HG02981 (cell line): ENCODE data around the gene COL11A1.
"Not testable (repeated sequence)": the region's sequence is repeated elsewhere in the genome, so short reads cannot be mapped to it uniquely, and the experiment has no call there.

Source experiments
- ATAC-seq: cut with Tn5 transposase; IDR thresholded peaks from one replicate; pipeline ENCODE4 v1.9.1; 2021; ENCODE audit warnings: mild to moderate bottlenecking, moderate library complexity; ENCODE audit not compliant: unreplicated experiment

The COL11A1 gene

DNA sequence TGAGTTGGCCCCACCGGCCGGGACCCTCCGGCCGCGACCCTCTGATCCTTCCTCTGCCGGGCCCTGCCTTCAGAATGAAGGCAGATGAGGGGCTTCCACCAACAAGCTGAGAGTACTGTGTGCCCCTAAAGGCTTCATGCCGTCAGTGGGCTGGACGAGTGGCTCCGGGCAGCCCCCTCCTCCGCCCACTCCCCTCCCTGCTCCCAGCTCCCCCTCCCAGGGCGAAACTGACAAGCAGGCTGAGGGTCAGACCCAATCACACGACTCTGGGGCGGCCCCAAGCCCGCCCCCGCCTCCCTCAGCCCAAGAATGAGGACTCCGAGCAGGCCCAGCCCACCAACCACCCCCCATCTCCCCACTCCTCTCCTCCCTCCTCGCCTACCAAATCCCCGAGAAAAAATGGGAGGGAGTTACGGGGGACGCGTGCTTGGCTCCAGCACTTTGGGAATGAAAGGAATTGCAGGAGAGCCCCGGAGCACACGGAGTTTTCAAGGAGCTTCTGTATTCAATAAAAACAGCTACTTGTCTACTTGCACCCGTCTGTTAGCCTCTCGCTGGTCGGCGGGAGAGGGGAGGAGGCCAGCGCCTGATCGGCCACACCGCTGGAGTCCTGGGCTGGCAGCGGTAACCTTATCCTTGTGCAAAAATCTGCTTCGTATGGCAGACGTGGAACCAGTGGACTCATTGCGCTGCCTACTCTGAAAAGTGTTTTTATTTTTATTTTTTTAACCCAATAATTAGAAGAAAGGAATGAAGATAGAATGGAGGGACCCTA, at the start of gene COL11A1:
TSS of gene COL11A1 (minus strand) at position 147 of the 775 bp plus-strand sequence. CDS start 344 bp downstream, outside the sequence.
- no peak for ATAC-seq

DNA sequence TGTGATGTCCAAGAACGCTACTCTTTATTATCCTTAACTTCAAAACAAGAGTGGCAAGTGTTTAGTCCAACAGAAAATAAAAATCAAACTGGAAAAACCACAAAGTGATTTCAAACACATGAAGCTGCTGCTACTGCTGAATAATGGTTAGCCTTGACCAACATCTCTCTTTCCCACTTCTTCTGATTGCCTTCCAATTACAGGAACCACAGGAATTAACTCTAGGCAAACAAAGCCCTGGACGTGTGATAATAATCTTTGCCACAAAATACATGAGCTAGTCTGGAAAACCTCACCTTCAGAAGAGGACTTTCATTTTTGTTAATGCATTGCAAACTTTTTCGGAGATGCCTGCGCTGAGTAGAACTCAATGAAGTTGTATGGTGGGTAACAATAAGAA, 48.6 kb upstream of the COL11A1 start:
- ATAC-seq, result no peak

DNA sequence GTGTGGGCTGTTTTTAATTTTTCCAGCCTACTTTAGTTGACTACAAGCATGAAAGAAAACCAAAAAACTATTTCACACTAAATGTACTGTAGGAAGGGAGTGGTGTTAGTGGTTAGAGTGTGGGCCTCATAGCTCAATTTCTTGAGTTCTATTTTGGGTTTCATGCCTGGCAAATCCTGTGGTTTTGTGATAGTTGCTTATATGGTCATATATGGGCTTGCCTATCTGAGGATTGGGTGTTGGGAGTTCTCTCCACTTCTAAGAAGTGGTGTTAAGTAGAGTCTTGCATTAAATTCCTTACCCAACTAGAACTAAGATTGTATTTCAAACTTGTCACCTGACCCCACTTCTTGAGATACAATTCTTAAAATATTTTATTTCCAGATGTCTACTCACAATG, 37.8 kb upstream of the COL11A1 start:
- no peak for ATAC-seq

DNA sequence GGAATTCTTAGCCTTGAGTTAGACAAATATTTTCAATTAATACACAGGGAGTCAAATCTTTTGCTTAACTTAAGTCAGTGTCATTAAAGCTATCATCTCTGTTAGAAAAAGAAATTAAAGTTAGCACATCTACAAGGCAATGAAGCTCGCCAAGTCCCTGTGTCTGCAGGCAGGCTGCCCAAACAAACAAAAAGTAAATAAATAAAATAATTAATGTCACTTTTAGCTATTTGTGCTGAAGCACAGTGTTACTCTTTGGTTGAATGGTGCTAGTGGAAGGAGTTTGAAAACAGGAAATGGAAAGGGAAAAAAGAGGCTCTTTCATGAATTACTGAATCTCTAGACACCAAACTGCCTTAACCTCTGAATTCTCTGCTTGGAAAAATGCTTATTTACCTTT, 37.1 kb upstream of the COL11A1 start:
- ATAC-seq, result no peak

DNA sequence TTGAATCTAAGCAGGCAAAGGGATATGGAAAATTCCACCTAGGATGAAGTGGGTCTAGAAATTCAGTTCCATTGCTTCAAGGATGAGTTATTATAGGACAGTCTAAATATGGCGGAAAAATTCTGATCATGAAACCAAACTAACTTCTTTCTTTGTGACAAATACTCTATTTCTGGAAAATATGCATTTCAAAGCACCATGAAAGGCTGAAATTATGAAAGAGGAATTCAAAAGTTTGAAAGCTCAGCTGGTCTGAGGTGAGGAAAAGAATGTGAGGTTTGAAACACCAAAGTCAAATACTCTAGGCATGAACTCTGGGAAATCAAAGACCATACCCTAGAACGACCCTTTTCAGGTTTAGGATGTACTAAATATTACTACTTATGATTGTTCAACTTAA, 36.4 kb upstream of the COL11A1 start:
- no peak for ATAC-seq

DNA sequence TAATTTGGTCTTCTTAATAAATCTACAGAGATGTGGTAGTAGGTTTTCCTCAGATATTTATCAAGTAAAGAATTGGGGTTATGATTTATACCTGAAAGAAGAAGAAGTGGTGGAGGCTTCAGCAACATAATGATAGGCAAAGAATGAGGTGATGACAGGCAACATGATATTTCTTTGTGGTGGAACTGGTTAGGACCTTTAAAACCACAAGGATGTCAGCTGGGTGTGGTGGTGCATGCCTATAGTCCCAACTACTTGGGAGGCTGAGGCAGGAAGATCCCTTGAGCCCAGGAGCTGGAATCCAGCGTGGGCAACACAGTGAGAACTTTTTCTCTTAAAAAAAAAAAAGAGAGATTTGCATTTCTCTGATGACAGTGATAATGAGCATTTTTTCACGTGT, 34.1 kb upstream of the COL11A1 start:
- no peak for ATAC-seq

DNA sequence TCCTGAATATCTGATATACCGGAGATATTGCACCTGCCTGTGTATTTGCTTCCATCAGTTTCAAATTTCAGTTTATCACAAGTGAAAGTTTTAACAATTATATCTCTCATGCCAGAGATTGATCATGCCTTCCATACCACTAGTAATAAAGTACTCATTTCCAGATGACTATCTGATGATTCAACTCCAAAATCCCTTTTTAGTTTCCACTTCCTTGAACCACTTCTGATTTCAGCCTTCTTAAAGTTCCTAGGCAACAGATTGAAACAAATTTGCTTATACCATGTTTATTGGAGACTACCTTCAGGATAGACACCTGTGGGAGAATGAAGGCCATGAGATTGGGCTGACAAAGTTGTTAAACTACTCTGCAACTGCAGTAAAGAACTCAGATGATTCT, 21.5 kb upstream of the COL11A1 start:
- ATAC-seq, result no peak

DNA sequence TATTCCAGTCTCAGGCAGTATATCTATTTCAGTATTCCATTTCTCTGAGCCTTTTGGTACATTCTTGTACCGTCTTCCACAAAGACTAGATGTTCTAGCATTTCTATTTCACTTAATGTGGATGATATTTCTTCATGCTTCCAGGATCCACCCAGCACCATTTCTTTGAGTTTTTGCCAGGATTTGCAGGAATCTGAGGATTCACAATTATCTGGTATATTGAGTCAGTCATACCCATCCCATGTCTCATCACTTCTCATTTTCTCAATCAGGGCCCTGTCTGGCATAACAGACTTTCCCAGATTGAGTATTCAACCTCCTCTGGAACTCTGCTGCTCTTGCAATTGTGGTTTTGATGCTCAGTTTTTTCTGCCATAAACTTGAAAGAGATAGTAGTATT, 20.9 kb upstream of the COL11A1 start:
- no peak for ATAC-seq

DNA sequence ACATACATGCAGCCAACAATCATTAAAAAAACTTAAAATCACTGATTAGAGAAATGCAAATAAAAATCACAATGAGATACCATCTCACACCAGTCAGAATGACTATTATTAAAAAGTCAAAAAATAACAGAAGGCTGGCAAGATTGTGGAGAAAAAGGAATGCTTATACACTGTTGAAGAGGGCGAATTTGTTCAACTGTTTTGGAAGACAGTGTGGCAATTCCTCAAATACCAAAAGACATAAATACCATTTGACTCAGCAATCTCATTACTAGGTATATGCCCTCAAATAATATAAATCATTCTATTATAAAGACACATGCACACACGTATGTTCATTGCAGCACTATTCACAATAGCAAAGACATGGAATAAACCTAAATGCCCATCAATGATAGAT, 19.9 kb upstream of the COL11A1 start:
- ATAC-seq, result not testable (repeated sequence)

DNA sequence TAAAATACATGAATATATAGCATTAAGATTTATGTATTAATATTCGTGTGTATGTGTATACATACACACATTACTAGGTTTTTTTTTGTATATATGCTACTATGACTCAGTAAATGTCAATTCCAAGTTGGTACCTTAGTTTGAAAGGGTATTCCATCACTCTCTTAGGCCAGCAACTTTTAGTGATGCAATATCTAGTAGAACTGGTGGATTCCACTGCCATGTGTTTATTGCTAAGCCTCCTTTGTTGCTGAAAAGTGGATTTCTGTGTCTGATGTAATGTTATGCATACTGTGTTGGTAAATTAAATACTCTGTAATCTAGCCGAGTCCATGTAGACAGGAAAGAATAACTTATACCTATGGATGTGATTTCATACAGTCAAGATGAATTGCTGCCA, 16.9 kb upstream of the COL11A1 start:
- ATAC-seq, result no peak

DNA sequence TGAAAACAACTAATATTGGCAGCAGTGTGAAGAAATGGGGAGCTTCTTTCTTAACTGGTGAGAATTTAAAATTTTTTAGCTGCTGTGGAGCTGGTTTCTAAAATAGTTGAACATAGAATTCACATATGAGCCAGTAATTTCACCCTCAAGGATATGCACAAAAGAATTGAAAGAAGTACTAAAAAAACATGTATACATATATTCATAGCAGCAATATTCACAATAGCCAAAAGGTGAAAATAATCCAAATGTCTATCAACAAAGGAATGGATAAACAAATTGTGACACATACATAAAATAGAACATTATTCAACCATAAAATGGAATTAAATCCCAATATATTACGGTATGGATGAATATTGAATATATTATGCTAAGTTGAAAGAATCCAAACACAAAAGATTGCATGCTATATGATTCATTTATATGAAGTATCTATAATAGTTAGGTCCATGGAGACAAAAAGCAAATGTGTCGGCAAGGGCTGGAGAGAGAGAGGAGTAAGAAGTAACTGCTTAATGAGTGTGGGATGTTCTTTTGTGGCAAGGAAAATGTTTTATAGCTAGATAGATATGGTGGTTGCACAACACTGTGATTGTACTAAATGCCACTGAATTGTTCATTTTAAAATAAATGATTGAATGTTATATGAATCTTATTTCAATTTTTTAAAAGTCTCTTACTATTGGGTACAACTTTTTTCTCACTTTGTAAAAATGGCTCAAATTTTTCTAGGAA, 14.8 kb upstream of the COL11A1 start:
- no peak for ATAC-seq

DNA sequence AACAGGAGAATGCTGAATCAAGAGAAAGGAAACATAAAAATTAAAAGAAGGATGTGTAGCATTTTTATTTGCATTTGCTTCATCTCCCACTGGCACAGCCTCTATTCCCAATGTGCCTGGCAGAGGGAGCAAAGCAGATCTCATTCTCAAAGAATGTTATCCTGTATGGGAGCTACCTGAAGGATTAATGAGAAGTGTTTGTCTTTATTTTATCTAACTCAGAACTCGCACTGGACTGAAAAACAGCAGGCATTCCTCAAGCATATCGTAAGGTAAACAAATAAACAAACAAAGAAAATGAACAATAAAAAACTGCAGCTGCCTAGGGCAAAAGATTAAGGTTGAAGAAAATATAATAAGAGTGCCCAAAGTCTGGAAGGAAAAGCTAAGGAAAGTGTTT, 12.7 kb upstream of the COL11A1 start:
- ATAC-seq, result no peak

DNA sequence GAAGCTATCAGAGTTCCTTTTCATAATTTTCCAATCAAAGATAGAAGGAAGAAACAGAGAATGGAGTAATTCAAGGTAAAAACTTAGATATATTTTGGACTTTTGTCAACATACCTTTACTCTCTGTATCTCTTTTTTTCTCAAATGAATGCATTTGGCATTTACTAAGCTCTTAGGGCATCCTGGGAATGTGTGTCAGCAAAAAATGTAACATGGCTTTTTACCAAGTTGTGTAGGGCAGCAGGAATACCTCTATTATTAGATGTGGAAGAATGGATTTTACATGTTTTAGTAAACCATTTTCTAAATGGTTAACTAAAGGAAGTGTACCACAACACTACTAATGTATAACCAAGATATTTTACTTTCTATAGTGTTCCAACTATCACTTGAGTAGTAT, 4.2 kb upstream of the COL11A1 start:
- no peak for ATAC-seq

DNA sequence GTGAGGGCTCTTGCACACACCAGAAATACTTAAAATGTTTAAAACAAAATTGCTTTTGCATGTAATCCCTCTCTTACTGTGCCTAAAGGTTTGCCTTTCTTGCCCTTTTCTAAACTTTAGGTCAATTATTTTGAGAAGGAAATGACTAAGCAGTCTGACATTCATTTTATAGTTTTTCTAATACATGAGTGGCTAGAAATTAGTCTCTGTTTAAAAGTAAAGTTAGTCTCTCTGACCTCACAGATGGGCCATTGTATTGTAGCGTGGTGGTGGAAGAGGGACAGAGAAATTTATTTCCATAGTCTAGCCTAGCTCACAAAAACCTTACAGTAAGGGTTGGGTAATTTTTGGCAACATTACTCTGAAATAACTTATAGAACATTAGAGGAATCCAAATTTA, 3.6 kb upstream of the COL11A1 start:
- ATAC-seq, result no peak

DNA sequence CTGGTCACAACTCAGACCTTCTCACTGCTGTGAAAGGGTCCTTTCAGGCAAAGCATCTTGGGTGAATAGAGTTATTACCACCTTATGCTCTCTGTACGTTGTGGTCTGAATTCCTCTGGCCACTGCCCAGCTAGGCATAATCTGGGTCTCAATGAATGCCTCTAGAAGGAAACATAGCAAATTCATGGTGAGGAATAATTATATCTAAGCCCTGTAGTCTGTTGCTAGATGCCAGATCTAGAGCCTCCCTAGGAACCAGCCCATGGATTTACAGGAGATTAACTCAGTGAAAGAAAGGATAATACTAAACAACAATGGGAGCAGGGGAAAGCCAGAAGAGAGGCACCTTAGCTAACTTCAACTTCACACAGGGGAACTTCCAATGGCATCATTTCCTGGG, 2.4 kb upstream of the COL11A1 start:
- ATAC-seq, result no peak

DNA sequence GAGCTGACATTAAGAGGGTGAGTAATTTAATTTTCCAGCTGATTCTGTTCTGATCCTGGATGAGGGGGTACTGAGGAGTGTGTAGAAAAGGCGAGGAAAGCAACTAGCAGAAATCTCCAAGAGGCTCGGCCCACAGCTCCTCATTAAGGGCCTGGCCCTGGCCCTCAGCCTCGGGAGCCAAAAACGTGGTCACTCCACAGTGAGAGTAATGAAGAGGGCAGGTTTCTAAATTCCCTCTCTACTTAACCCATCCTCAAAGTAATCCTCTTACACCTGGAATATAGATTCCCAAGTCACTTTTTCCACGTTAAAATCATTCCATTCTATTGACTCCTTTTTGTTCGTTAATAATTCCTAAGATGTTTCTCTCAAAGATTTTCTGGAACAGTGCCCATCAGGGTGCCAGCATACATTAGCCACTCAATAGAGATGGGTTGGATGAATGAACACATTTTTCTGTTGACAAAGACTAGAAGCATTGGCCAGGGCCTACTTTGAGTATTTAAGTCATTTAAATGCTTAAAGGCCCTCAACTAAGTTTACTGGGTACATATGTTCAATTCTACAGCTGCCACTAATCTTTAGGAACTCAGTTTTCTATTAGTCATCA, 1.1 kb upstream of the COL11A1 start:
- no peak for ATAC-seq

DNA sequence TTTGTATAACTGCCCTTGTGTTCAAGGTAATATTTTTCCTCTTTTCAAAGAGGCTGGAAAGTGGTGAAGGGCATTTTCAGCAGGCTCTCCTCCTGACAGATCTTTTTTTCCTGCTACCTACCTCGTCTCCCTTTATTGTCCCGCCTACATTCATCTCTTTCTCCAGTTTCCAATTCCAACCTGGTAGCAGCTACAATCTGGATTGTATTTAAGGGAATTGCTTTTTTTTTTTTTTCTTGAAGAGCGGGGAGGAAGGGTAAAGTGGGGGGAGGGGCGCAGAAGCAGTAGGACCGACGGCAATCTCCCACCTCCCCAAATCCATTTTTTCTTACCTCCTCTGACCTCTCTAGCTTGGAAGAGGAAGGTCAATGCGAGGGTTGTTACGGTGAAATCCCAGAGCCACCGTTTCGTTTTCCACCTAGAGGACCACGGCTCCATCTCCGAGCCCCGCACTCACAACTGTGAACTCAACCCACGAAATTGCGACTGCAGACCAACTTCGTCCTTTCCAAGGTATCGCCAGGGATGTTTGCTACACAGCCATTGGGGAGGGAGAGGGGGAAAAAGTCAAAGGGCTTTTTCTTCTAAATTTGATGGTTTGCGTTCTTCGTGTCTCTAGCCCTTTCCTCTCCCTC, 464 bp downstream of the COL11A1 start:
- no peak for ATAC-seq

DNA sequence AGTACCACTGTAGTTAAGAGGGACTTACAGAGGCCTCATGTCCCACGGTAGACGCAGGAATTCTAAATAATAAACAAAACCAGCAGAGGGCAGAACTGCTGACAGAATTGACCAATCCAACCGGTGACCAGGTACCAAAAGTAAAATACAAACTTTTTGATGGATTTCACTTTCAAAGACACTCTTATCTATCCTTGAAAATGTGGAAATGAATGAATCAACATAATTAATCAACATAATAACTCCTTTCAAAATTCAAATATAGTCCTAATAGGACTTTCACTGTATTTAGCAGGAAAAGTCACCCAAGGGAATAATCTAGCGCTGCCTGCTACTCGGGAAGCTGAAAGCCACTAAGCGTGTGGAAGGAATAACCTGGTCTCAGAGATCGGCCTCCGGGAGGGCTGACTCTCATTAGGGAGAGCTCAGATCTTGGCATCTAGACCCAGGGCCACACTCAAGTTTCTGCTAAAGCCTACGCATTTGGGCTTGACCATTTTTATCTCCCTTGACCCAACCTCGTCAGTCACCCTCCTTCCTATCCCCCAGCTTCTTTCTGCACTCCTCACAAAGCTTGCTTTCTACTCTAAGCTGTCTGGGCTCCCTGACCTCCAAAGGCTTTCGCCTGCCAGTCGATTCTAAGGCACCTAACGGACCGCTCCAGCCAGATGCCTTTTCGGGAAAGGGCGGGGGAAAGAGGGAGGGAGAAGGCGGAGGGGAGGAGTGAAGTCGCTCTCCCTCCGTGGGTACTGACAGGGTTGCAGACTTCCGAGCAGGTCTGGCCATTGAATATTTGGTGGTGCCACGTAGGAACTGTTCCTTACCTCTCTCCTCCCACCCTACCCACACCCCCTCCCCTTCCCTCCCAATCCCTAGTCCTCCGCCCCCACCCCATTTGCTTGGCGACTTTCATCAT, 1.6 kb downstream of the COL11A1 start:
- peak; percentile 74 for ATAC-seq

DNA sequence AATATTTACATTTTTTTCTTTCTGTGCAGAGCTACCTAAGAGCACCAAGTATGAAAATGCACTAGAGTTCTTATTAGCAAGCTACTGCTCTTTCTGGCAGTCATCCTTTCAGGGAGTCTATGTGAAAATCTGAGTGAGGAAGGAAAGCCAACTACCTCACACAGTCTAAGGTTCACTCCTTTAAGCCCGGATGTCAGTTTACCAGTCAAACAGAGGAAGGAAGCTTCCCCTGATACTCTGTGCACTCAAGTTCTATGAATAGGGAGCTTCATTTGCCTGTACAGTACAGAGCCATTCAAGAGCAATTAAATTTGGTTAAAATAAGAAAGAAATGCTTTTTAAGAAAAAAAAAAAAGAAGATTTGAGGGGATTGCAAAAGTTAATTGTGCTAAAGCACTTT, 6.9 kb downstream of the COL11A1 start:
- no peak for ATAC-seq

DNA sequence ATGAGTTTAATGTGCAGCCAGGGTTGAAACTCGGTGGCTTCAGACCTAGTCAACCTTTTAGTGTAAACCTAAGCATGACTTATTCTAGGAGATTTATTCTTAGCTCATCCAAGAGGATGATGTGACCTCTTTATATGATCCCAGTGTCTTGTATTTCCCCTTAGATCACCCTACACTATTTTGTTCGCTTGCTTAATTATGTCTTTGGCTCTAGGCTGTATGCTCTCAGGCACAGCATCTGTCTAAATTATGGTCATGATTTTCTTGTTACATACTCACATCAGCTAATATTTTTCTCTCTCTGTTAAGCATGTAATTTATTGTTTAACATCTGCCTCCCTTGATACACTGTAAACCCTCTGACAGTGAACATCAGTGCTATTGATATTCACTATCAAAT, 19.1 kb downstream of the COL11A1 start:
- ATAC-seq, result no peak

DNA sequence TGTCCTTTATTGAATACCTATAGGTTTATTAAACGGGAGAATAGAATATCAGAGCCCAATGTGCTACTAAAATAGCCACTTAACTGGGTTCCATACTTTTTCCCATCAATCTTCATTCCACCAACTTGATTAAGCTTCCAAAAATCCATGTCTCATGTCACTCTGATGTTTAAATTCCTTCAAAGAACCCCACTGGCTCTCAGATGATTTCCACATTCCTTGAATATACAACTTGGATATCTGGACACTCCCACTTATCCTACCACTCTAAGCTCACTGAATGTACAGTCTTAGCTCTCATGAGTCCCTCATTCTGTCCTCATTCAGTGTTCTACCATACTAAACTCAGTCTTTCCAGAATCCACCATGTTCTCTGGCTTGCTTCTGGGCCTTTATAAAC, 21.1 kb downstream of the COL11A1 start:
- no peak for ATAC-seq
